SK-N-MC (cell line): ENCODE data around the gene SEMA3C.

Experiments used
- DNase-seq: peaks from one replicate; pipeline ENCODE4 v3.0.0-alpha.2; 2011; ENCODE audit warnings: low read depth, low spot score
- H3K27ac ChIP-seq: fragments of 200-600 bp; sonication (generic); 2 replicates; pipeline ENCODE4 v1.5.1; 2016; ENCODE audit warnings: mixed run types
- H3K36me3 ChIP-seq: fragments of 200-600 bp; sonication (generic); 2 replicates; pipeline ENCODE4 v1.6.1; 2017; ENCODE audit warnings: antibody characterized with exemption, low read length, mixed read lengths; ENCODE audit not compliant: insufficient read depth
- H3K4me3 ChIP-seq: fragments of 200-600 bp; sonication (generic); 2 replicates; pipeline ENCODE4 v1.5.1; 2016
- H3K9ac ChIP-seq: fragments of 200-600 bp; sonication (generic); 2 replicates; pipeline ENCODE4 v1.8.0; 2017; ENCODE audit warnings: mixed run types, mixed read lengths; ENCODE audit not compliant: insufficient read length
- H3K9me3 ChIP-seq: fragments of 200-600 bp; sonication (generic); 2 replicates; pipeline ENCODE4 v1.6.1; 2017; ENCODE audit warnings: low read depth, mild to moderate bottlenecking, antibody characterized with exemption, low read length, moderate library complexity, mixed read lengths
- EZH2 ChIP-seq: fragments of 200-600 bp; sonication (generic); IDR thresholded peaks from one replicate; pipeline ENCODE4 v1.6.1; 2017; ENCODE audit warnings: antibody characterized with exemption
- FOXP2 ChIP-seq: optimal IDR thresholded peaks from 2 replicates; pipeline ENCODE3; 2011; ENCODE audit warnings: mild to moderate bottlenecking, moderate library complexity; ENCODE audit not compliant: insufficient read depth; ENCODE audit errors: extremely low read length, control extremely low read depth
- POLR2AphosphoS5 ChIP-seq: IDR thresholded peaks from 2 replicates; pipeline ENCODE4 v1.6.1; 2012; ENCODE audit warnings: mild to moderate bottlenecking, low read depth, low read length, borderline replicate concordance

The SEMA3C gene

DNA sequence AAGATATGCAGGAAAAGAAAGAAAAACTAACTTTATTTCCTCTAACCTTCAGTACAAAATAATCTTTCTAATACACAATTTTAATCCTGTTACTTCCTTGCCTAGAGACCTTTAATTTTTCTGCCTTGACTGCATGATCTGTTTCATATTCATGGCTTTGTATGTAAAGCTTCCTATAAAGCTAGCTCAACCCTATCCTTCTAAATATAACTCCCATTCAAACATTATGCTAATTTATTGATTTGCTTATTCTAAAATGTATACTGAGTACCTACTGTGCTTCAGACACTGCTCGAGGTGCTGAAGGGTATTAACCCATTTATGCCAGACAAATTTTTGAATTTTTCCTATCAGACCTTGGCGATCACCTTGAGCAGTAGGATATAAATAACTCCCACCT is 47.6 kb downstream of the SEMA3C start:
- no peak for TF ChIP-seq FOXP2
- no peak for TF ChIP-seq EZH2
- TF ChIP-seq POLR2AphosphoS5: no peak

DNA sequence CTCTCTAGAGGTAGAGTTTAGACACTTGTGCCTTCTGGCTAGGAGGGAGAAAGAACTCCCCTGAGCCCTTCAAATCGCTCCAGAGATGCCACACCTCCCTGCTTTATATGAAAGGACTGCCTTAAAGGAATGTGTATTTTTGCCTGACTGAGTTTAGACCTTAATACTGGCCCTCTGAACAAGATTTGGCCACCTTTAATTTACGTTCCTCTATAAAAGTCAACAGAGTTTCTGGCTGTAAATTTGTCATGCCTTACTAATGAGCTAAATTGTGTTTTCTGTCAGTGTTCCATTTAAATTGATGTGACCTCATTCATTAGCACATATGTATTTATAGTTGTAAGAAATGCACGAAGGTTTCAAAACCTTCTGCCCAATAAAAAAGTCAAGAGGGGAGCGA is 48.0 kb downstream of the SEMA3C start:
- peak overlapping the region; percentile 66 for H3K27ac ChIP-seq
- DNase-seq: no peak
- H3K9me3 ChIP-seq: no peaks in the 10 kb centered on the region
- H3K4me3 ChIP-seq: peak overlapping the region; percentile 54
- no peak overlapping the region for H3K9ac ChIP-seq
- TF ChIP-seq FOXP2: no peak
- TF ChIP-seq POLR2AphosphoS5: peak; percentile 40; the same call in 1 of the 2 replicates
- H3K36me3 ChIP-seq: no peaks in the 10 kb centered on the region; the same call in 1 of the 2 replicates

More for the DNA sequence above, 47.6 kb downstream of the SEMA3C start:
- H3K9ac ChIP-seq: no peak overlapping the region
- DNase-seq: no peak
- H3K9me3 ChIP-seq: no peaks in the 10 kb centered on the region
- peak overlapping the region; percentile 66 for H3K27ac ChIP-seq
- peak overlapping the region; percentile 54 for H3K4me3 ChIP-seq
- H3K36me3 ChIP-seq: no peaks in the 10 kb centered on the region; the same call in 1 of the 2 replicates

- no peak for DNase-seq
- peak overlapping the region; percentile 73 for H3K27ac ChIP-seq
Observed at GRCh38 chr7:80869821-80870751, 48.8 kb downstream of the SEMA3C start.

DNA sequence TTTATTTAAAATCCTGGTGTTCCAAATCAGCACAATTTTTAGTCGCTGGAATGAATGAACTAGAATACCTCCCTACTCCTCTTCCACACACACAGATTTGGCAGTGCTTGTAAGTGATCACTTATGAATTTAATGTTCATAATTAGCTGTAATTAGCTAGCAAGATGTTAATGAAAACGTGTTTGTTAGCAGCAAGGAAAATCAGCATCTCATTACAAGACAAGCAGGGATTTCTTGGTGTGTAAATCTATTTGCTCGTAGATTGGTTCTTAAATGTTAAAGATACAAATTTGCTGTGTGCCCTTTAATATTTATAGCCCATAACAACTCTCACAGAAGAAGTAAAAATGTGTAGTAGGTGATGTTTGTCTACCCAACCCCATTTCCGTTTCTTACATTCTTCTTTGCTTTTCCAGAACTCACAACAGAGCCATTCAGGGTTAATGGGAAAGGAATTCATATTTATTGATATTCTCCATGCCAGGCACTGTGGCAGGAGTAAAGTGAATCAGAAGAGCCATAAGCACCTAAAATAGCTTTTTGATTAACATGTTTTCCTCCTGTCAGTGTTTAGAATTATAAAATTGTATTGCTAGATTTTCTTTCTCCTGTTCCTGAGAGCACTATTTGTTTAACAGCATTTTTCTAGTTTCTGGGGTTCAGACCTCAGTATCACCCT is 49.6 kb downstream of the SEMA3C start:
- Histone ChIP-seq H3K36me3 (no peaks in the 10 kb centered on the region; the same call in 1 of the 2 replicates), H3K27ac (peak overlapping the region; percentile 73), H3K9ac (peak overlapping the region; percentile 16), H3K4me3 (peak overlapping the region; percentile 38), H3K9me3 (no peaks in the 10 kb centered on the region)
- TF ChIP-seq POLR2AphosphoS5 (no peak), EZH2 (no peak), FOXP2 (no peak)
- DNase-seq: no peak

More at GRCh38 chr7:80869821-80870751, 48.8 kb downstream of the SEMA3C start:
- TF ChIP-seq POLR2AphosphoS5: no peak
- no peak for TF ChIP-seq EZH2
- TF ChIP-seq FOXP2: no peak
- H3K9me3 ChIP-seq: no peaks in the 10 kb centered on the region
- no peaks in the 10 kb centered on the region; the same call in 1 of the 2 replicates for H3K36me3 ChIP-seq
- H3K4me3 ChIP-seq: peak overlapping the region; percentile 54
- no peak overlapping the region for H3K9ac ChIP-seq

GRCh38 chr7:80868566-80868965 is 50.3 kb downstream of the SEMA3C start:
- H3K27ac ChIP-seq: peak overlapping the region; percentile 73; the same call in 1 of the 2 replicates
- H3K4me3 ChIP-seq: no peak overlapping the region
- DNase-seq: no peak
- no peak overlapping the region for H3K9ac ChIP-seq
- no peaks in the 10 kb centered on the region; the same call in 1 of the 2 replicates for H3K36me3 ChIP-seq
- TF ChIP-seq FOXP2 (no peak), POLR2AphosphoS5 (no peak), EZH2 (no peak)
- no peaks in the 10 kb centered on the region for H3K9me3 ChIP-seq

DNA sequence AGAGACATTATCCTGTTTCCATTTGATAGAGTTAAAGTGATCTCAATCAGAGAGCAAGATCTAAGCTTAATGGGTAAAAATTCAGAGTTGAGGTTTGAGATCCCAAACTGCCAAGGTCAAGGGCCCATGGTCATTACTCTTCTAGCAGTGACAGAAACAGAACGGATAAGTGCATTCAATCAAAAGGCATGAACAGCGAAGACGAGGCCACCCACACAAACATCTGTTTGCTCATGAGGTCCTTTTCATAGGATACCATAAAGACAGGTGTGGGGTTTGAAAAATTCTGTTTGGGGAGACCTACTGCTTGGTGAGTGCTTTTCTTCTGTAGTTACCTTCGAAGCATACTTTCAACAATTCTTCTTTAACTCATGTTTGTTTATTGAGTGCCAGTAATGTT is 58.3 kb downstream of the SEMA3C start:
- Histone ChIP-seq H3K27ac (no peak overlapping the region), H3K4me3 (no peak overlapping the region), H3K36me3 (peaks cover 11% of the 10 kb centered on the region), H3K9me3 (no peaks in the 10 kb centered on the region), H3K9ac (no peak overlapping the region)
- no peak for DNase-seq
- TF ChIP-seq EZH2 (no peak), FOXP2 (no peak), POLR2AphosphoS5 (no peak)

- no peak for DNase-seq
- Histone ChIP-seq H3K27ac (peak overlapping the region; percentile 73), H3K36me3 (peaks cover 11% of the 10 kb centered on the region), H3K9ac (peak overlapping the region; percentile 63), H3K4me3 (peak overlapping the region; percentile 46; the same call in 1 of the 2 replicates), H3K9me3 (no peaks in the 10 kb centered on the region)
- TF ChIP-seq POLR2AphosphoS5 (no peak), EZH2 (no peak), FOXP2 (no peak)
Observed at GRCh38 chr7:80859272-80859970, 59.4 kb downstream of the SEMA3C start.
